IMR-90 (cell line): ENCODE measurements around the gene BATF. TPM values are rescaled to one million over a fixed set of nuclear protein-coding genes. Genes with fewer than 3 reads are reported as not detected.

Experiments
- ATAC-seq: fragments of 200-7000 bp; cut with Tn5 transposase; 2 replicates; pipeline ENCODE4 v1.9.1; 2020; ENCODE audit warnings: low read depth, mild to moderate bottlenecking, moderate library complexity
- BruUV-seq: library from RNA; stranded (reverse); fragments of 400-500 nt; replicated peaks from 2 replicates; lab custom pipeline; 2021; lab: Mats Ljungman, UMichigan
- CTCF ChIA-PET: fragments of 300-600 bp; formaldehyde crosslinking; extraction: SDS; loops from one replicate; lab custom pipeline; 2021; ENCODE audit warnings: antibody characterized with exemption; lab: Yijun Ruan, JAX
- POLR2A ChIA-PET: fragments of 300-600 bp; sonication (Branson Sonifier 250); formaldehyde crosslinking; loops from one replicate; lab custom pipeline; 2022; ENCODE audit warnings: antibody characterized with exemption; ENCODE audit not compliant: unreplicated experiment; lab: Charles Lee
- DNase-seq: peaks from one replicate; pipeline ENCODE4 v3.0.0; 2013
- H2AFZ ChIP-seq: replicated peaks from 2 replicates; pipeline ENCODE3; 2013; ENCODE audit warnings: low read length, mild to moderate bottlenecking; ENCODE audit not compliant: poor library complexity
- H2AK5ac ChIP-seq: 2 replicates; pipeline ENCODE4 v1.6.1; 2013; ENCODE audit warnings: low read depth, low read length, inconsistent platforms
- H2AK9ac ChIP-seq: replicated peaks from 2 replicates; pipeline ENCODE3; 2013; ENCODE audit warnings: mild to moderate bottlenecking, low read depth, low read length, moderate library complexity; ENCODE audit not compliant: poor library complexity
- H2BK120ac ChIP-seq: 2 replicates; pipeline ENCODE4 v1.6.1; 2013; ENCODE audit warnings: low read depth, low read length, inconsistent platforms
- H2BK15ac ChIP-seq: 3 replicates; pipeline ENCODE4 v1.6.1; 2013; ENCODE audit warnings: low read depth, low read length, inconsistent platforms
- H2BK20ac ChIP-seq: 2 replicates; pipeline ENCODE4 v1.6.1; 2013; ENCODE audit warnings: low read depth, mild to moderate bottlenecking, inconsistent platforms, low read length, moderate library complexity
- H2BK5ac ChIP-seq: 2 replicates; pipeline ENCODE4 v1.6.1; 2013; ENCODE audit warnings: mild to moderate bottlenecking, low read depth, low read length, inconsistent platforms; ENCODE audit not compliant: poor library complexity, severe bottlenecking
- H3K14ac ChIP-seq: replicated peaks from 2 replicates; pipeline ENCODE4 v1.6.1; 2013; ENCODE audit warnings: low read depth, low read length, inconsistent platforms
- H3K18ac ChIP-seq: 2 replicates; pipeline ENCODE4 v1.6.1; 2013; ENCODE audit warnings: low read depth, low read length, control low read depth
- H3K23ac ChIP-seq: 2 replicates; pipeline ENCODE4 v1.6.1; 2013; ENCODE audit warnings: low read depth, low read length, inconsistent platforms
- H3K27ac ChIP-seq: 2 replicates; pipeline ENCODE4 v1.5.1; 2013; ENCODE audit warnings: mild to moderate bottlenecking, control low read depth, low read length; ENCODE audit not compliant: insufficient read depth
- H3K27me3 ChIP-seq: 2 replicates; pipeline ENCODE4 v1.6.1; 2013; ENCODE audit warnings: low read length; ENCODE audit not compliant: control insufficient read depth, insufficient read depth
- H3K36me3 ChIP-seq: 2 replicates; pipeline ENCODE4 v1.6.1; 2013; ENCODE audit warnings: low read length, mixed read lengths; ENCODE audit not compliant: control insufficient read depth, insufficient read depth
- H3K4ac ChIP-seq: 2 replicates; pipeline ENCODE4 v1.6.1; 2013; ENCODE audit warnings: low read depth, low read length, inconsistent platforms
- H3K4me1 ChIP-seq: 2 replicates; pipeline ENCODE4 v1.6.1; 2013; ENCODE audit warnings: low read length, mixed read lengths; ENCODE audit not compliant: control insufficient read depth, insufficient read depth
- H3K4me2 ChIP-seq: 2 replicates; pipeline ENCODE4 v1.6.1; 2013; ENCODE audit warnings: low read depth, mild to moderate bottlenecking, control low read depth, low read length, moderate library complexity
- H3K4me3 ChIP-seq: 2 replicates; pipeline ENCODE4 v1.5.1; 2013; ENCODE audit warnings: low read depth, mild to moderate bottlenecking, control low read depth, low read length, moderate library complexity; ENCODE audit not compliant: insufficient read depth
- H3K56ac ChIP-seq: 2 replicates; pipeline ENCODE4 v1.6.1; 2013; ENCODE audit warnings: low read length, inconsistent platforms; ENCODE audit not compliant: insufficient read depth; ENCODE audit errors: extremely low read depth
- H3K79me1 ChIP-seq, 2 experiments: 2 replicates each; pipeline ENCODE4 v1.6.1; 2013; ENCODE audit warnings: low read length in 2 of 2, inconsistent platforms in 1 of 2, low read depth in 1 of 2
- H3K9ac ChIP-seq: 2 replicates; pipeline ENCODE4 v1.6.1; 2013; ENCODE audit warnings: low read depth, low read length, control low read depth
- H3K9me1 ChIP-seq: 2 replicates; pipeline ENCODE4 v1.6.1; 2013; ENCODE audit warnings: low read length, inconsistent platforms; ENCODE audit not compliant: insufficient read depth
- H3K9me3 ChIP-seq: 2 replicates; pipeline ENCODE4 v1.6.1; 2013; ENCODE audit warnings: low read length; ENCODE audit not compliant: control insufficient read depth, insufficient read depth
- H4K20me1 ChIP-seq: 2 replicates; pipeline ENCODE4 v1.6.1; 2013; ENCODE audit warnings: low read length, inconsistent platforms; ENCODE audit not compliant: insufficient read depth
- H4K5ac ChIP-seq: 2 replicates; pipeline ENCODE4 v1.6.1; 2013; ENCODE audit warnings: mild to moderate bottlenecking, low read depth, low read length, control low read depth
- H4K8ac ChIP-seq, 2 experiments: 2 replicates each; pipeline ENCODE4 v1.6.1; 2013; ENCODE audit warnings: low read depth in 2 of 2, low read length in 2 of 2, control low read depth in 1 of 2, inconsistent platforms in 1 of 2
- H4K91ac ChIP-seq: 2 replicates; pipeline ENCODE4 v1.6.1; 2013; ENCODE audit warnings: low read depth, low read length, inconsistent platforms; ENCODE audit not compliant: insufficient read depth
- CEBPB ChIP-seq: IDR thresholded peaks from 2 replicates; pipeline ENCODE4 v1.6.1; 2012; ENCODE audit warnings: low read depth, low read length, improper control_type of control experiment
- CHD1 ChIP-seq: IDR thresholded peaks from 2 replicates; pipeline ENCODE4 v1.6.1; 2012; ENCODE audit warnings: low read depth, low read length, improper control_type of control experiment
- CTCF ChIP-seq: conservative IDR thresholded peaks from 2 replicates; pipeline ENCODE4 v1.5.1; 2012; ENCODE audit warnings: mild to moderate bottlenecking, low read depth, low read length, improper control_type of control experiment
- MXI1 ChIP-seq: IDR thresholded peaks from 2 replicates; pipeline ENCODE4 v1.6.1; 2012; ENCODE audit warnings: low read depth, mild to moderate bottlenecking, low read length, moderate library complexity, borderline replicate concordance
- POLR2A ChIP-seq: IDR thresholded peaks from 2 replicates; pipeline ENCODE4 v1.6.1; 2012; ENCODE audit warnings: mild to moderate bottlenecking, low read depth, low read length
- WGBS, 2 experiments: methylation state at CpG; one replicate each; pipeline versions ENCODE4 v1.1.5 to v1.1.7; 2013; ENCODE audit warnings: missing lambda C conversion rate in 2 of 2; ENCODE audit not compliant: insufficient read length in 1 of 2; ENCODE audit errors: extremely low coverage in 2 of 2; 5-methylcytosine and 5-hydroxymethylcytosine counted together
- dilution Hi-C: fragments of 300-500 bp; cut with HindIII; formaldehyde crosslinking; loops from one replicate; pipeline ENCODE4 v1.14.3; 2018; ENCODE audit warnings: low sequenced_read_pairs; ENCODE audit not compliant: unreplicated experiment
- in situ Hi-C: fragments of 300-500 bp; cut with MboI; formaldehyde crosslinking; loops from 3 replicates; pipeline ENCODE4 v1.14.3; 2019; ENCODE audit warnings: low sequenced_read_pairs, inconsistent platforms, mixed read lengths
- intact Hi-C: fragments of 100-400 bp; cut with micrococcal nuclease; formaldehyde crosslinking; loops from 2 replicates; pipeline ENCODE4 v1.10.0; 2022
- polyA plus RNA-seq, 3 experiments: library from polyadenylated mRNA; depleted of rRNA; stranded (reverse); fragments of >200 nt; gene quantifications; 2 replicates each; pipeline ENCODE4 v1.2.3, GENCODE V29; 2012; ENCODE audit warnings: low replicate concordance in 1 of 3
- total RNA-seq: library from RNA; depleted of rRNA; stranded (reverse); fragments of >200 nt; gene quantifications from 2 replicates; pipeline ENCODE4 v1.2.3, GENCODE V29; 2012

BATF gene
- total and polyA plus RNA-seq, 2 of the 4 experiments (the other 2 are of a cell fraction) = not detected

- in situ Hi-C loops = no loop called here
- no peak for DNase-seq
- H3K23ac ChIP-seq = no peak overlapping the region
- ATAC-seq = no peak
- no peak overlapping the region for H2BK5ac ChIP-seq
- no peak for TF ChIP-seq CHD1
- no peak for TF ChIP-seq CEBPB
- TF ChIP-seq CTCF = no peak
- TF ChIP-seq MXI1 = no peak
- TF ChIP-seq POLR2A = no peak
- intact Hi-C loops = no loop called here
- no peak overlapping the region for H3K18ac ChIP-seq
- H3K14ac ChIP-seq = no peak overlapping the region
- H2AK9ac ChIP-seq = no peak overlapping the region
- H2BK15ac ChIP-seq = no peak overlapping the region
- no peak overlapping the region for H4K91ac ChIP-seq
- H2AK5ac ChIP-seq = no peak overlapping the region
- dilution Hi-C loops = no loop called here
- WGBS, 2 experiments = 97% methylated on average over 4 of the region's 5 CpGs; no CpG with 5 or more reads in 1 of the 2 experiments
- no peak overlapping the region for H3K4me3 ChIP-seq
- H3K9ac ChIP-seq = no peak overlapping the region
- H3K27ac ChIP-seq = no peak overlapping the region
- H3K4ac ChIP-seq = no peak overlapping the region
- BruUV-seq = no TSS peak
- H3K36me3 ChIP-seq = peaks cover 16% of the 10 kb centered on the region
- no peaks in the 10 kb centered on the region for H3K79me1 ChIP-seq
- no peak overlapping the region for H4K8ac ChIP-seq
- H3K9me1 ChIP-seq = 0 out of 2 replicates have a peak, but pooled peaks cover 3% of the 10 kb centered on the region
- H2AFZ ChIP-seq = no peak overlapping the region
- H4K5ac ChIP-seq = no peak overlapping the region
- no peak overlapping the region for H3K56ac ChIP-seq
- H3K27me3 ChIP-seq = peaks cover 6% of the 10 kb centered on the region
- H3K4me2 ChIP-seq = no peak overlapping the region
- ChIA-PET POLR2A (no interaction called here), CTCF (interaction anchor here (0.9 kb wide), 1 partner anchor 11 kb away, joined by 5 read pairs; no protein-coding TSS in a partner anchor)
- no peaks in the 10 kb centered on the region; the same call in 1 of the 2 replicates for H4K20me1 ChIP-seq
- H2BK120ac ChIP-seq = no peak overlapping the region
- 0 out of 2 replicates have a peak, but pooled peaks cover 2% of the 10 kb centered on the region for H3K9me3 ChIP-seq
- H2BK20ac ChIP-seq = no peak overlapping the region
- H3K4me1 ChIP-seq = no peaks in the 10 kb centered on the region; the same call in 1 of the 2 replicates
These were observed 44.4 kb upstream of the BATF start for GRCh38 chr14:75477881-75478280.
